Measurements from ENCODE around the gene CAST.

DNA sequence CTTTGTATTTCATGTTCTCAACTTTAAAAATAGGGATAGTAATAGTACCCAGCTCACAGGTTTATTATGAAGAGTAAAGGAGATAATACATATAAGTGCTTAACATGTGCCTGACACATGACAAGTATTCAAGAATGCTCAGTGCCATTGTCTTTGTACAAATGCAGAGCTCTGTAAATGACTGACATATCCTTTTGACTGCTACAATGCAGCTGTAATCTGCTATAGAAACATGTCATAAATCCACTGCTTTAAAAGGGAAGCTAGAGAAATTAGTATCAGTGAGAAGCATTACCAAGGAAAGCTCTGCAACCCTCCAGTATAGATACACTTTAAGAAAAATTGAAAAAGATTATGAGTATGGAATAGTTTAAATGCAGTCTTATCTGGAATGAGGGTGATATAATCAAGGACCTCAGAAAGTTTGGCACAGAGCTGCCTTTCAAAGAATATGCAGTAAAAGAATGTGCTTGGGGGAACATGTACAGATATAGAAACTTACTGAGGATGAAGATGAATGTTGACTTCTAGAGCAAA is 127.7 kb downstream of the CAST start:
- TF ChIP-seq CTCF (IDR thresholded peaks at IDR 0.05) (no peak), POLR2A (IDR thresholded peaks at IDR 0.05) (no peak)

All from adrenal gland (tissue), 5 donors.